Measurements from ENCODE around the gene LIN9.
A peak's percentile ranks its signal among the peaks of the same experiment; 100 is the strongest.
"Not testable (repeated sequence)": the region's sequence is repeated elsewhere in the genome, so short reads cannot be mapped to it uniquely, and the experiment has no call there.

The LIN9 gene

DNA sequence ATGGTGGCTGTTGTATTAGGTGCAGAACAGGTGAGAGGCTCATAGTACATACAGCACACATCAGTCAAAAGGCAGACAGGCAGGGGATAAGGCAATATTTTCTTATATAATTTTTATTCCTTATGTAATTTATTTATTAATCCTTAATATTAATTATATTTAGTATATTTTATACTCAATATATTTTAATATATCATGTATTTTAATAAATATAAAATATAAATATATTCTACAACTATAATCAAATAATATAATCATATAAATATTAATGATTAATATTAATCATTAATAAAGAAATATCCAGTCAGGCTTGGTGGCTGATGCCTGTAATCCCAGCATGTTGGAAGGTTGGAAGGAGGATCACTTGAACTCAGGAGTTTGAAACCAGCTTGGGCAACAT lies 104.8 kb downstream of the LIN9 start:
- CTCF ChIA-PET, result interaction anchor here (0.9 kb wide), 1 partner anchor 79 kb away, joined by 3 read pairs; no protein-coding TSS in a partner anchor
- H3K9me3 Mint-ChIP-seq, result no peaks in the 10 kb centered on the region
- H3K4me1 Mint-ChIP-seq, result no peaks in the 10 kb centered on the region
- no peaks in the 10 kb centered on the region for H3K36me3 Mint-ChIP-seq
- no peak overlapping the region for H3K27ac Mint-ChIP-seq
- no peak overlapping the region for H3K4me3 Mint-ChIP-seq
- DNase-seq, result no peak
- H3K27me3 Mint-ChIP-seq, result peaks cover 43% of the 10 kb centered on the region

DNA sequence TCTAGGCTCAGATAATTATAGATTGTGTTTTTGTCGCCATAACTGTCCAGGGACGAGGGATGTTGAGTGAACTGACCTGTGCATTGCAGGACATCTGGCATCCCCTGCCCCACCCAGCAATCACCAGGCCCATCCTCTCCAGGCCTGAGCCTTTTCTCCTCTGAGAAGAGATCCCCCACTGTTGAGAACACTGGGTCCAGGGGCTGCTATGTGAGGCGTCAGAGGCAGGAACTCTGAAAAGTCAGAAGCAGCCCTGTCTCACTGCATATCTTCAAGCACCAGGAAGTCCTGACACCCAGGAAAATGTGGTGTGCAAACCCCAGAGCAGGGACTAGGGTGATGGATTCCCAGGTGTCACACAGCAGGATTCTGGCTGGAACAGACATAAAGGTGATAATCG lies 105.3 kb downstream of the LIN9 start:
- CTCF ChIA-PET, result no interaction called here
- Mint-ChIP-seq H3K27me3 (peaks cover 39% of the 10 kb centered on the region), H3K36me3 (no peaks in the 10 kb centered on the region), H3K4me1 (no peaks in the 10 kb centered on the region), H3K4me3 (no peak overlapping the region), H3K27ac (no peak overlapping the region), H3K9me3 (no peaks in the 10 kb centered on the region)
- no peak for DNase-seq

DNA sequence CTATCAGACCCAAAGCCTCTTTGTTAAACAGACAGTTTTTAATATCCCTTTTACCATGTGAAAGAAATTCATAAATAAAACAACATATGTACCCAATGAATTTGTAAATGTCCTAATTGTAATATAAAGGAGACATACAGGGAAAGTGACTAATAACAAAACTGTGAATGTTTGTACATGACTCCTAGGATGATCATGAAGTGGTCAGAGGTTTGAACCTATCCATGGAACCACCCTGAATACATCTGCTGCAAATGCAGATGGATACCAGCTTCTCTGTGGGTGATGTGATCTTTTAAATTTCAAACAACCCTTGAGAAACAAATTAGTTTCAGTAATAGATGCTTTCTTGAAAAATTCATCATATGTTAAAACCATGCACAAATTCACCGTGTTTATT lies 105.7 kb downstream of the LIN9 start:
- no peak overlapping the region for H3K4me3 Mint-ChIP-seq
- peaks cover 35% of the 10 kb centered on the region for H3K27me3 Mint-ChIP-seq
- H3K4me1 Mint-ChIP-seq, result no peaks in the 10 kb centered on the region
- no peaks in the 10 kb centered on the region for H3K9me3 Mint-ChIP-seq
- H3K27ac Mint-ChIP-seq, result no peak overlapping the region
- no peak for DNase-seq
- CTCF ChIA-PET, result interaction anchor here (1.5 kb wide), 1 partner anchor 78 kb away, joined by 9 read pairs; no protein-coding TSS in a partner anchor
- no peaks in the 10 kb centered on the region for H3K36me3 Mint-ChIP-seq

DNA sequence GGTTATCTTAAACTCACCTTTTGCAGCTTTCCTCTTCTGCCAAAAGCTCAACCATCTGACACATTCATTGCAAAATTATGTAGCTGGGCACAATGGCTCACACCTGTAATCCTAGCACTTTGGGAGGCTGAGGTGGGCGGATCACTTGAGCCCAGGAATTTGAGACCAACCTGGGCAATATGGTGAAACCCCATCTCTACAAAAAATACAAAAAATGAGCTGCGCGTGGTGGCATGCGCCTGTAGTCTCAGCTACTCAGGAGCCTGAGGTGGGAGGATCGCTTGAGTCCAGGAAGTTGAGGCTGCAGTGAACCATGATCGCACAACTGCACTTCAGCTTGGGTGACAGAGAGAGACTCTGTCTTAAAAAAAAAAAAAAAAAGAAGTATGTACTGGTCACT lies 106.3 kb downstream of the LIN9 start:
- not testable (repeated sequence) for H3K27ac Mint-ChIP-seq, H3K9me3 Mint-ChIP-seq, DNase-seq, H3K36me3 Mint-ChIP-seq, H3K4me3 Mint-ChIP-seq, H3K4me1 Mint-ChIP-seq
- peaks cover 30% of the 10 kb centered on the region for H3K27me3 Mint-ChIP-seq
- CTCF ChIA-PET, result interaction anchor here (0.6 to 1.5 kb wide), 6 partner anchors 44 to 134 kb away, joined by 3 to 9 read pairs (median 3); no protein-coding TSS in a partner anchor

DNA sequence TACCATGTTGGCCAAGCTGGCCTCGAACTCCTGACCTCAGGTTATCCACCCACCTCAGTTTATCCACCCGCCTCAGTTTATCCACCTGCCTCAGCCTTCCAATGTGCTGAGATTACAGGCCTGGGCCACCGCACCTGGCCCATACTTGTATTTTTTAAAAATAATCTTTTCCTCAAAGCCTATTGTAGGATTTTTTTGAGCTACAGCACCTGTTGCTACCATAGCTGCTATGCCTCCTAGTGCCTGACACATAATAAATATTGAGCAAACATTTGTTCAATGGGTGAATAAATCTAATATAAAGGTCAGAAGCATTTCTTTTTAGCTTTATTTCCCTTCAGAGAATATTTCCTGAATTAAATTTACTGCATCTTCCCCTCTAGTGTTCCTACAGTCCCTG lies 106.7 kb downstream of the LIN9 start:
- DNase-seq, result no peak
- Mint-ChIP-seq H3K9me3 (no peaks in the 10 kb centered on the region), H3K4me3 (no peak overlapping the region), H3K4me1 (no peaks in the 10 kb centered on the region), H3K36me3 (no peaks in the 10 kb centered on the region), H3K27ac (no peak overlapping the region), H3K27me3 (peaks cover 30% of the 10 kb centered on the region)
- CTCF ChIA-PET, result interaction anchor here (0.6 to 1.5 kb wide), 7 partner anchors 44 to 135 kb away, joined by 3 to 9 read pairs (median 3); no protein-coding TSS in a partner anchor

DNA sequence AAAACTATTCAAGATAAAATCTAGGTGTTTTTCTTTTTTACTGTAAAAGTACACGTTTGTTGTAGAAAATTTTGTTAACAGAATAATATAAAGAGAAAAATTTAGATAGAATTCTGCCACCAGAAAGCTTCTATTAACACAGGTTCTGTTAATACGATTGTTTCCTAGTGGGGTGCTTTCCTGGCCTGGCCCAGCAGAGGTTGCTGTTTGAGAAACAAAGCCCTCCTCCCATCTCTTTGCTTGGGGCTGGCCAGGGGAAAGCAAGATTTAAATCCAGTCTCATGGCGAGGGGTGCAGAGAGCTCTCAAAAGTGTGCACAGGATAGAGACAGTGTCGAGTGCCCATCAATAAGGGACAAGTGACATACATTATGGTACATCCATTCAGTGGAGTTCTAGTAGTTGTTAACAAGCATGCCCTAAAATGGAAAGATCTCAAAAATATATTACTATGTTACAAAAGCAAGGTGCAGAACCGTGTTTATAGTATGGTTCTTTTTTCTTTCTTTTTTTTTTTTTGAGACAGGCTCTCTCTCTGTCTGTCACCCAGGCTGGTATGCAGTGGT lies 107.9 kb downstream of the LIN9 start:
- DNase-seq, result peak; percentile 34
- Mint-ChIP-seq H3K4me3 (no peak overlapping the region), H3K4me1 (peaks cover 2% of the 10 kb centered on the region), H3K27me3 (peaks cover 31% of the 10 kb centered on the region), H3K36me3 (no peaks in the 10 kb centered on the region), H3K27ac (no peak overlapping the region), H3K9me3 (no peaks in the 10 kb centered on the region)
- CTCF ChIA-PET, result interaction anchor here (0.9 to 10.2 kb wide), 8 partner anchors 11 to 243 kb away, joined by 3 to 195 read pairs (median 4); no protein-coding TSS in a partner anchor

DNA sequence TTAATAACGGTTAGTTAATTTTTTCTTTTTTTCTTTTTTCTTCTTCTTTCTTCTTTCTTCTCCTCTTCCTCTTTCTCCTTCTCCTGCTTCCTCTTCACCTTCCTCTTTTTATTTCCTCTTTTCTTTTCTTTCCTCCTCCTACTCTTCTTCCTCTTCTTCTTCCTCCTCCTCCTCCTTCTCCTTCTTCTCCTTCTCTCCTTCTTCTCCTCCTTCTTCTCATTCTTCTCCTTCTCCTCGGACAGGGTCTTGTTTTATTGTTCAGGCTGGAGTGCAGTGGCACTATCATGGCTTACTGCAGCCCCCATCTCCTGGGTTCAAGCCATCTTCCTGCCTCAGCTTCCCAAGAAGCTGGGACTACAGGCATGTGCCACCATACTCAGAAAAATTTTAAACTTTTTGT lies 109.0 kb downstream of the LIN9 start:
- Mint-ChIP-seq H3K27ac (no peak overlapping the region), H3K4me3 (no peak overlapping the region), H3K36me3 (no peaks in the 10 kb centered on the region), H3K4me1 (peaks cover 2% of the 10 kb centered on the region), H3K27me3 (peaks cover 39% of the 10 kb centered on the region), H3K9me3 (no peaks in the 10 kb centered on the region)
- no peak for DNase-seq
- CTCF ChIA-PET, result interaction anchor here (0.9 to 10.2 kb wide), 5 partner anchors 10 to 133 kb away, joined by 3 to 195 read pairs (median 9); no protein-coding TSS in a partner anchor

DNA sequence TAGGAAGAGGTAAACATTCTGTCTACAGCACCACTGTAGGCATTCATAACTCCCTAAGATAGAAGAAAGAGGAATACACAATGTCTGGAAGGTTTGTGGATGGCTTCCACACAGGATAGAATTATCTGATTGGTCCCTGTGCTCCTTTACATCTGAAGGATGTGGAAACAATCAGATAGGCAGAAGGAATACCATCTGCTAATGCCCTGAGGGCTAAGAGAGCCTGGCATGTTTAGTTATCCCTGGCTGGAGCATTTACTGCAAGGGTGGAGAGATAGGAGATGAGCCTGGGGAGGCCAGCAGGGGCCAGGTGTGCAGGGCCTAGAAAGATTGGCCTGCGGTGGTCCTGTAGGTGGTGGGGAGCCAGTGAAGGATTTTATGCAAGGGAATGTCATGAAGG lies 113.8 kb downstream of the LIN9 start:
- no peak overlapping the region for H3K4me3 Mint-ChIP-seq
- H3K36me3 Mint-ChIP-seq, result no peaks in the 10 kb centered on the region
- no peak overlapping the region for H3K27ac Mint-ChIP-seq
- CTCF ChIA-PET, result interaction anchor here (0.8 to 10.2 kb wide), 2 partner anchors 10 to 70 kb away, joined by 3 to 195 read pairs; no protein-coding TSS in a partner anchor
- no peaks in the 10 kb centered on the region for H3K9me3 Mint-ChIP-seq
- peaks cover 25% of the 10 kb centered on the region for H3K27me3 Mint-ChIP-seq
- peaks cover 2% of the 10 kb centered on the region for H3K4me1 Mint-ChIP-seq
- no peak for DNase-seq

DNA sequence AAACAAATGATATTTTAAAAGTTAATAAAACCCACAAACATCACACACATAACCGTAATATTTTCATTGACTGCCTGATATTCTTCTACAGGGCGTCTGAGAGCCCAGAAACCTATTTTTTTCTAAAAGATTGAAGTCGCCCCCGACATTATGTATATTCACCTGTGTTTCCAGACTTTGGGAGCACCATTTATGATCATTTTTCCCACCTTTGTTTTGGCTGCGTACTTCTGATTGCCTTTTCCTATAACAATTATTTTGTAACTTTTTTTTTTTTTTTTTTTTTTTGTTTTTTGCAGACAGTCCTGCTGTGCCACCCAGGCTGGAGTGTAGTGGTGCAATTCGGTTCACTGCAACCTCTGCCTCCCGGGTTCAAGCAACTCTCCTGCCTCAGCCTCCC lies 121.6 kb downstream of the LIN9 start:
- no peak for DNase-seq
- Mint-ChIP-seq H3K27ac (peak overlapping the region; percentile 95), H3K4me3 (peak overlapping the region; percentile 97), H3K36me3 (peaks cover 14% of the 10 kb centered on the region), H3K27me3 (no peaks in the 10 kb centered on the region), H3K4me1 (peaks cover 30% of the 10 kb centered on the region), H3K9me3 (no peaks in the 10 kb centered on the region)
- CTCF ChIA-PET, result no interaction called here

DNA sequence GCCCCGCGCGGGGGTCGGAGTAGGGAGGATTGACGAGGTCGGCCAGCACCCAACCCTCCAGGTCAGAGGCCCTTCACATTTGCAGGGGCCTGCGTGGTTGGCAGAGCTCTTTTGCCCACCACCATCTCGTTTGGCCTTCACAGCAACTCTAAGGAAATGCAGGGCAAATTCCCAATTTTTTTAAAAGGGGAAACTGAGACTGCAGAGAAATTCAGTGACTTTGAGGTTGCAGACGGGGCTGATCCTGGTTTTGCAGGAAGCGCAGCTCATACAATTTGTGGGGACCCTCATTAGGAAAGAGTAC lies 122.0 kb downstream of the LIN9 start:
- Mint-ChIP-seq H3K27me3 (no peaks in the 10 kb centered on the region), H3K9me3 (no peaks in the 10 kb centered on the region), H3K36me3 (peaks cover 16% of the 10 kb centered on the region), H3K4me3 (peak overlapping the region; percentile 97), H3K4me1 (peaks cover 35% of the 10 kb centered on the region), H3K27ac (peak overlapping the region; percentile 95)
- CTCF ChIA-PET, result no interaction called here
- DNase-seq, result no peak

DNA sequence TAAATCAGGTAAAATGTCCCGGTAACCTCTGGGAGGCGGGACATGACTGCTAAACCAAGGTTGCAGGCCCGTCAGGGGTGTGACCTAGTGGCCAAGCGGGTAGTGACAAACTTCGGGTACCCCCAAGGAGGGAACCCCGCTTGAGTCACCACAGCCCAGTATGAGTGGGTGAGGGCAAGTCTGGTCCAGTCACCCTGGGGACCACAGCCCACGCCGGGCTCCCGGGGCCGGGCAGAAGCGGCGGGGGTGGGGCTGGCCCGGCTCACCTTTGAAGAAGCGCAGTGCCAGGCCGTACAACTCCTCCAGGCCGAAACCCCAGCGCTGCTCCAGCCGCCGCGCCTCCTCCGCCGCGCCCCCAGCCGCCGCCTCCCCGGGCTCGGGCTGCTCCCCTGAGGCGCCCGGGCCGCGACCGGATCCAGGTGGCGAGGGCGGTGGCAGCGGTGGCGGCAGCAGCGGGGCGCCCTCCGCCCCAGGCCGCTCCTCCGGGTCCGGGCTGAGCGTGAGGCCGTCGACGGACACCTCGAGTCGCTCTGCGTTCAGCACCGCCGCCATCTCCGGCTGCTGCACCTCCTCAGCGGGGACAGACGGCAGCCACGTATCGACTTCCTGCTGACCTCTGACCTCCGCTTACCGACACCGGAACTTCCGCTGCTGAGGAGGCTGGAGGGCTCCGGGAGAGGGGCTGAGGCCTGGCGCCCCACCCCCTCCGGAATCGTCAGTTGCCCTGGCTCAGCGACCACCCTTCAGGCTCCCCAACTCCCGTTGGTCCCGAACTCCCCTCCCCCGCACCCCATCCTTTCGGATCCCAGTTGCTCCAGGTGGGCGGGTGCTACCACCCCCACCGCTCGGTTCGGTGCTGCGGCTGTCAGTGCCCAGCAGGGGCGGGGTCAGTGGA lies 122.6 kb downstream of the LIN9 start, which contains the start of gene ACBD3:
ACBD3 (minus strand) TSS at position 618 of the 895 bp plus-strand sequence; CDS start at position 552, 66 bp downstream.
- H3K27ac Mint-ChIP-seq, result peak within 1 kb of the TSS; percentile 95
- peak within 1 kb of the TSS; percentile 97 for H3K4me3 Mint-ChIP-seq
- CTCF ChIA-PET, result interaction anchor here (0.9 kb wide), 1 partner anchor 19 kb away, joined by 3 read pairs; no protein-coding TSS in a partner anchor
- peaks cover 20% of the 10 kb centered on the region for H3K36me3 Mint-ChIP-seq
- H3K9me3 Mint-ChIP-seq, result no peaks in the 10 kb centered on the region
- DNase-seq, result peak; percentile 92
- H3K27me3 Mint-ChIP-seq, result no peaks in the 10 kb centered on the region
- H3K4me1 Mint-ChIP-seq, result peaks cover 39% of the 10 kb centered on the region

DNA sequence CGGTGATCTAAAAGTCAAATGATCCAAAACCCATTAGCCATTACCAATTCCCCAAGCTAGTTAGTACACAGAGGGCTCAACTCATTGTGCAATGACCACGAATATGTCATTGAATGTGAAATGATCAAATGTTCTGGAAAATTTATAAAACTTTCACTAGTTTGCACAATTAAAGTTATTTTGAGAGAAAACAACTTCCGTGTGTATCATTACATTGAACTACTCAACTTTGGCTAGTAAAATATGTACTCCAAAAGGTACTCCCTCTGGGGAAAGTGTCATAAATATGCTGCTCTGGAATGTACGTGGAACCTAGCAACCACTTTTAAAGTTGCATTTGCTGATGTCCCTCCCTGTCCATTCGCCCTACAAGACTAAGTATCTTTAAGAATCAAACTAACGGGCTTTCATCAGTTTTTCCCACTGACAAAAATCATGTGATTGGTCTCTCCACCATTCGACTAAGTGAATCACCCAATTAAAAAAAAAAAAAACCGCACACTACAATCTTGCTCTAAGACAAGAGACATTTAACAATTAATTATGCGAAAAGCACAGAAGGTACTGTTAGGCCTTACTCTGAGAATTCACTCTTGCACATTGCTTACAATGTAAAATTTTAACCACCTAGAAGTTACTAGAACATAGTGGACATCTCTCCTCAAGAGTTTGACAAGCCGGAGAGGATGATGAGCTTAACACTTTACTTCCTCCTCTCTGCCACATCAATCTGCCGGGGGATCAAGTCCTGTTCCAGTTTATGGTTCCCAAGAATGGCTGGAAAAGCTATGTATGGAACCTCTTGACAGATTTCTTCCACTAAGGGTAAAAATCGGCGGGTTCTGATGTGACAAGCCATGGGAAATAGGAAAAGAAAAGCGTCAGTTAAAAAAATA lies 123.6 kb downstream of the LIN9 start:
- H3K9me3 Mint-ChIP-seq, result no peaks in the 10 kb centered on the region
- peak overlapping the region; percentile 97 for H3K4me3 Mint-ChIP-seq
- H3K27ac Mint-ChIP-seq, result peak overlapping the region; percentile 91
- H3K36me3 Mint-ChIP-seq, result peaks cover 21% of the 10 kb centered on the region
- CTCF ChIA-PET, result interaction anchor here (0.6 to 3.8 kb wide), 4 partner anchors 10 to 470 kb away, joined by 3 to 16 read pairs (median 4); no protein-coding TSS in a partner anchor
- H3K27me3 Mint-ChIP-seq, result no peaks in the 10 kb centered on the region
- H3K4me1 Mint-ChIP-seq, result peaks cover 41% of the 10 kb centered on the region
- no peak for DNase-seq

DNA sequence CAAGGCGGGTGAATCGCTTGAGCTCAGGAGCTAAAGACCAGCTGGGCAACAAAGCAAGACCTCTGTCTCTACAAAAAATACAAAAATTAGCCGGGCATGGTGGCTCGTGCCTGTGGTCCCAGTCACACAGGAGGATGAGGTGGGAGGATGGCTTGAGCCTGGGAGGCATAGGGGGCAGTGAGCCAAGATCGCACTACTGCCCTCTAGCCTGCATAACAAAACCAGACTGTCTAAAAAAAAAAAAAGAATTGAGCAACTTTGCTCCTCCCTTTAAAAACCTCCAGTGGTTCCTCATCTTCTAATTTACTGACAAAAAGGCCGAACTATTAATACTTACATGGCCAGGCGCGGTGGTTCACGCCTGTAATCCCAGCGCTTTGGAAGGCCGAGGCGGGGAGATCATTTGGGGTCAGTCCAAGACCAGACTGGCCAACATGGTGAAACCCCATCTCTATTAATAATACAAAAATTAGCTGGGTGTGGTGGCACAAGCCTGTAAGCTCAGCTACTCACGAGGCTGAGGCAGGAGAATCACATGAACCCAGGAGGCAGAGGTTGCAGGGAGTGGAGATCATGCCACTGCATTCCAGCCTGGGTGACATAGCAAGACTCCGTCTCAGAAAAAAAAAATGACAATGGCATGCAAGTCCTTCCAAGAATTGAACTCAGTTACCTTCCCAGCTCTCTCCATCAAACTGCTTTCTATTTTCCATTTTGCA lies 126.8 kb downstream of the LIN9 start:
- no peak overlapping the region for H3K27ac Mint-ChIP-seq
- peaks cover 34% of the 10 kb centered on the region for H3K36me3 Mint-ChIP-seq
- CTCF ChIA-PET, result interaction anchor here (1.8 to 3.8 kb wide), 3 partner anchors 15 to 57 kb away, joined by 5 to 16 read pairs (median 6); no protein-coding TSS in a partner anchor
- H3K27me3 Mint-ChIP-seq, result no peaks in the 10 kb centered on the region
- DNase-seq, result no peak
- no peak overlapping the region for H3K4me3 Mint-ChIP-seq
- H3K4me1 Mint-ChIP-seq, result peaks cover 47% of the 10 kb centered on the region
- no peaks in the 10 kb centered on the region for H3K9me3 Mint-ChIP-seq

Measured in activated naive CD4-positive, alpha-beta T cell treated with anti-CD3 and anti-CD28 coated beads, Interleukin-2, amount 10 ng/mL, durations not matched to agents 7 days and 5 days (primary cell).